Hepatocyte (in vitro differentiated cells): ENCODE data around the gene CD36.

ENCODE experiments used
- CTCF ChIP-seq: fragments of 200-600 bp; sonication (generic); IDR thresholded peaks from 2 replicates; pipeline ENCODE4 v1.5.1; 2016; ENCODE audit warnings: antibody characterized with exemption, mild to moderate bottlenecking; ENCODE audit not compliant: poor library complexity
- EZH2 ChIP-seq: fragments of 200-600 bp; sonication (generic); IDR thresholded peaks from 2 replicates; pipeline ENCODE4 v1.6.1; 2016; ENCODE audit warnings: antibody characterized with exemption, mild to moderate bottlenecking, borderline replicate concordance

GRCh38 chr7:80600046-80600445 lies 38.4 kb upstream of the CD36 start:
- TF ChIP-seq CTCF (no peak), EZH2 (no peak)
